CD4-positive, alpha-beta T cell treated with Interferon gamma for 1 hour (primary cell): ENCODE measurements around the gene UGT2B7.
"Not testable (repeated sequence)": the region's sequence is repeated elsewhere in the genome, so short reads cannot be mapped to it uniquely, and the experiment has no call there.

Experiments used
- DNase-seq: peaks from one replicate; pipeline ENCODE4 v3.0.0-alpha.2; 2020

Gene UGT2B7

GRCh38 chr4:69096111-69096656, at the start of gene UGT2B7:
Gene UGT2B7 (plus strand): TSS chr4:69096474. CDS start chr4:69096521, 47 bp downstream.
- no peak for DNase-seq

- no peak for DNase-seq
Measured at GRCh38 chr4:69049860-69050259, 46.4 kb upstream of the UGT2B7 start.

GRCh38 chr4:69050853-69051575, 45.3 kb upstream of the UGT2B7 start:
- not testable (repeated sequence) for DNase-seq

- no peak for DNase-seq
Measured at GRCh38 chr4:69051576-69051943, 44.7 kb upstream of the UGT2B7 start.

GRCh38 chr4:69053309-69053885, 42.9 kb upstream of the UGT2B7 start:
- DNase-seq = not testable (repeated sequence)

- not testable (repeated sequence) for DNase-seq
Measured at GRCh38 chr4:69054033-69054432, 42.2 kb upstream of the UGT2B7 start.

- no peak for DNase-seq
Measured at GRCh38 chr4:69054578-69055200, 41.6 kb upstream of the UGT2B7 start.

GRCh38 chr4:69056150-69056549, 40.1 kb upstream of the UGT2B7 start:
- no peak for DNase-seq

- no peak for DNase-seq
Measured at GRCh38 chr4:69056921-69057550, 39.2 kb upstream of the UGT2B7 start.

GRCh38 chr4:69057620-69058409, 38.5 kb upstream of the UGT2B7 start:
- no peak for DNase-seq

GRCh38 chr4:69058410-69059059, 37.7 kb upstream of the UGT2B7 start:
- DNase-seq = no peak

- no peak for DNase-seq
Measured at GRCh38 chr4:69060651-69061308, 35.5 kb upstream of the UGT2B7 start.

- no peak for DNase-seq
Measured at GRCh38 chr4:69064391-69064790, 31.9 kb upstream of the UGT2B7 start.

- DNase-seq = no peak
Measured at GRCh38 chr4:69066945-69067344, 29.3 kb upstream of the UGT2B7 start.

- DNase-seq = no peak
Measured at GRCh38 chr4:69069085-69069484, 27.2 kb upstream of the UGT2B7 start.

GRCh38 chr4:69070590-69070989, 25.7 kb upstream of the UGT2B7 start:
- no peak for DNase-seq

GRCh38 chr4:69071286-69071685, 25.0 kb upstream of the UGT2B7 start:
- no peak for DNase-seq

- DNase-seq = no peak
Measured at GRCh38 chr4:69073375-69073774, 22.9 kb upstream of the UGT2B7 start.

GRCh38 chr4:69075061-69075792, 21.0 kb upstream of the UGT2B7 start:
- DNase-seq = no peak

- no peak for DNase-seq
Measured at GRCh38 chr4:69078852-69079251, 17.4 kb upstream of the UGT2B7 start.

- no peak for DNase-seq
Measured at GRCh38 chr4:69088473-69088872, 7.8 kb upstream of the UGT2B7 start.
